ENCODE measurements around the gene YPEL2.
"Not testable (repeated sequence)": the region's sequence is repeated elsewhere in the genome, so short reads cannot be mapped to it uniquely, and the experiment has no call there.

DNA sequence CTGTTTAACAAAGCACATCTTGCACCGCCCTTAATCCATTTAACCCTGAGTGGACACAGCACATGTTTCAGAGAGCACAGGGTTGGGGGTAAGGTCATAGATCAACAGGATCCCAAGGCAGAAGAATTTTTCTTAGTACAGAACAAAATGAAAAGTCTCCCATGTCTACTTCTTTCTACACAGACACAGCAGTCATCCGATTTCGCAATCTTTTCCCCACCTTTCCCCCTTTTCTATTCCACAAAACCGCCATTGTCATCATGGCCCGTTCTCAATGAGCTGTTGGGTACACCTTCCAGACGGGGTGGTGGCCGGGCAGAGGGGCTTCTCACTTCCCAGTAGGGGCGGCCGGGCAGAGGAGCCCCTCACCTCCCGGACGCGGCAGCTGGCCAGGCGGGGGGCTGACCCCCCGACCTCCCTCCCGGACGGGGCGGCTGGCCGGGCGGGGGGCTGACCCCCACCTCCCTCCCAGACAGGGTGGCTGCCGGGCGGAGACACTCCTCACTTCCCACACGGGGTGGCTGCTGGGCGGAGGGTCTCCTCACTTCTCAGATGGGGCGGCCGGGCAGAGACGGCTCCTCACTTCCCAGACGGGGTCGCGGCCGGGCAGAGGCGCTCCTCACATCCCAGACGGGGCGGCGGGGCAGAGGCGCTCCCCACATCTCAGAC lies 62.4 kb downstream of the YPEL2 start:
- TF ChIP-seq POLR2AphosphoS5 (IDR thresholded peaks at IDR 0.05; ENCODE audit: low read depth, low read length); REST (IDR thresholded peaks at IDR 0.05; ENCODE audit: insufficient read depth in 1 of 2, low read depth in 2 of 2, low read length in 1 of 2); SIN3A (IDR thresholded peaks at IDR 0.05; ENCODE audit: borderline replicate concordance, insufficient read depth, low read depth, low read length); TCF7L2 (IDR thresholded peaks at IDR 0.05; ENCODE audit: low read depth, low read length): not testable (repeated sequence)
- TF ChIP-seq, protein P1, sequence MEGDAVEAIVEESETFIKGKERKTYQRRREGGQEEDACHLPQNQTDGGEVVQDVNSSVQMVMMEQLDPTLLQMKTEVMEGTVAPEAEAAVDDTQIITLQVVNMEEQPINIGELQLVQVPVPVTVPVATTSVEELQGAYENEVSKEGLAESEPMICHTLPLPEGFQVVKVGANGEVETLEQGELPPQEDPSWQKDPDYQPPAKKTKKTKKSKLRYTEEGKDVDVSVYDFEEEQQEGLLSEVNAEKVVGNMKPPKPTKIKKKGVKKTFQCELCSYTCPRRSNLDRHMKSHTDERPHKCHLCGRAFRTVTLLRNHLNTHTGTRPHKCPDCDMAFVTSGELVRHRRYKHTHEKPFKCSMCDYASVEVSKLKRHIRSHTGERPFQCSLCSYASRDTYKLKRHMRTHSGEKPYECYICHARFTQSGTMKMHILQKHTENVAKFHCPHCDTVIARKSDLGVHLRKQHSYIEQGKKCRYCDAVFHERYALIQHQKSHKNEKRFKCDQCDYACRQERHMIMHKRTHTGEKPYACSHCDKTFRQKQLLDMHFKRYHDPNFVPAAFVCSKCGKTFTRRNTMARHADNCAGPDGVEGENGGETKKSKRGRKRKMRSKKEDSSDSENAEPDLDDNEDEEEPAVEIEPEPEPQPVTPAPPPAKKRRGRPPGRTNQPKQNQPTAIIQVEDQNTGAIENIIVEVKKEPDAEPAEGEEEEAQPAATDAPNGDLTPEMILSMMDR (IDR thresholded peaks at IDR 0.05) = not testable (repeated sequence)

Data from Panc1 (cell line).